Left lobe of liver (tissue), 2 donors: Measurements from ENCODE around the gene TXNDC12. TPM values are rescaled to one million over a fixed set of nuclear protein-coding genes. Genes with fewer than 3 reads are reported as not detected.
"Not testable (repeated sequence)": the region's sequence is repeated elsewhere in the genome, so short reads cannot be mapped to it uniquely, and the experiment has no call there.

Experiments used
- ATAC-seq: fragments of 200-7000 bp; cut with Tn5 transposase; one replicate; pipeline ENCODE4 v1.9.1; 2020; ENCODE audit warnings: mild to moderate bottlenecking, moderate library complexity
- DNase-seq: peaks from one replicate; pipeline ENCODE4 v3.0.0-alpha.2; 2020; ENCODE audit warnings: low spot score
- total RNA-seq: library from RNA; stranded (reverse); gene quantifications from one replicate; pipeline ENCODE4 v1.2.1, GENCODE V29; 2021
- donor health status: DM: no; HTN: no; CAD: no; lungs with moderate emphysema.
- donor health status: DM: no; HTN: yes; CAD: no.

Gene TXNDC12
- total RNA-seq, 1 donor from 2014 or later, result 25.0 TPM

GRCh38 chr1:52053862-52054261 lies 1.1 kb downstream of the TXNDC12 start:
- DNase-seq (no peak), ATAC-seq (no peak)

- ATAC-seq, DNase-seq: not testable (repeated sequence)
These were observed 5.7 kb downstream of the TXNDC12 start for GRCh38 chr1:52049337-52049736.

GRCh38 chr1:52045666-52046195 lies 9.3 kb downstream of the TXNDC12 start:
- DNase-seq, ATAC-seq: not testable (repeated sequence)

- ATAC-seq (no peak), DNase-seq (no peak)
These were observed 9.8 kb downstream of the TXNDC12 start for GRCh38 chr1:52045236-52045635.

GRCh38 chr1:52041551-52042185 lies 13.3 kb downstream of the TXNDC12 start:
- no peak for ATAC-seq
- DNase-seq, result no peak

- ATAC-seq (no peak), DNase-seq (no peak)
These were observed 17.1 kb downstream of the TXNDC12 start for GRCh38 chr1:52037909-52038308.

- ATAC-seq (peak; percentile 19), DNase-seq (no peak)
These were observed 17.6 kb downstream of the TXNDC12 start for GRCh38 chr1:52037402-52037814.

- ATAC-seq (no peak), DNase-seq (no peak)
These were observed 21.0 kb downstream of the TXNDC12 start for GRCh38 chr1:52034050-52034384.

- DNase-seq (peak; percentile 83), ATAC-seq (peak; percentile 87)
These were observed 21.6 kb downstream of the TXNDC12 start, which contains the start of gene KTI12 for GRCh38 chr1:52033190-52034049. KTI12 (minus strand) TSS chr1:52033810; CDS start chr1:52033761, 49 bp downstream.

GRCh38 chr1:52032785-52033131 lies 22.2 kb downstream of the TXNDC12 start:
- ATAC-seq (peak; percentile 62), DNase-seq (peak; percentile 51)

GRCh38 chr1:52032124-52032784 lies 22.7 kb downstream of the TXNDC12 start:
- DNase-seq (no peak), ATAC-seq (no peak)

GRCh38 chr1:52028839-52029238 lies 26.2 kb downstream of the TXNDC12 start:
- ATAC-seq, result peak; percentile 50
- DNase-seq, result peak; percentile 56

GRCh38 chr1:52028328-52028727 lies 26.7 kb downstream of the TXNDC12 start:
- ATAC-seq (peak; percentile 65), DNase-seq (no peak)

GRCh38 chr1:52026278-52026677 lies 28.7 kb downstream of the TXNDC12 start:
- DNase-seq (no peak), ATAC-seq (no peak)

GRCh38 chr1:52022133-52022532 lies 32.9 kb downstream of the TXNDC12 start:
- DNase-seq, result no peak

GRCh38 chr1:52008071-52008809 lies 46.8 kb downstream of the TXNDC12 start:
- ATAC-seq (no peak), DNase-seq (no peak)

More at GRCh38 chr1:52022133-52022532, 32.9 kb downstream of the TXNDC12 start:
- ATAC-seq, result no peak

GRCh38 chr1:52007215-52008002 lies 47.6 kb downstream of the TXNDC12 start:
- DNase-seq, result no peak
- ATAC-seq, result no peak

GRCh38 chr1:52006081-52006553 lies 48.9 kb downstream of the TXNDC12 start:
- not testable (repeated sequence) for DNase-seq, ATAC-seq

GRCh38 chr1:52005548-52005947 lies 49.4 kb downstream of the TXNDC12 start:
- not testable (repeated sequence) for ATAC-seq, DNase-seq

- DNase-seq, result no peak
- no peak for ATAC-seq
These were observed 51.1 kb downstream of the TXNDC12 start for GRCh38 chr1:52003877-52004276.
